Adrenal gland (tissue), 12 donors: ENCODE data around the gene LMTK2. TPM values are rescaled to one million over a fixed set of nuclear protein-coding genes. Genes with fewer than 3 reads are reported as not detected.

Experiments
- DNase-seq, 7 donors: peaks; one replicate each; pipeline ENCODE4 v3.0.0-alpha.2; 2019 to 2020
- H3K27ac ChIP-seq, 5 donors: fragments of 200-600 bp; sonication (generic) in 4 of 5; 1 replicate in 3 of 5; 2 replicates in 2 of 5; pipeline versions ENCODE4 v1.5.1 to v1.8.0; 2016 to 2020; ENCODE audit warnings: mild to moderate bottlenecking in 1 of 5
- H3K27me3 ChIP-seq: fragments of 200-600 bp; 2 replicates; pipeline ENCODE4 v1.8.0; 2021
- H3K36me3 ChIP-seq, 2 donors: fragments of 200-600 bp; replicated peaks in 1 of 2; 1 replicate in 1 of 2; 2 replicates in 1 of 2; pipeline versions ENCODE4 v1.5.1 to v1.8.0; 2018 to 2022
- H3K4me1 ChIP-seq, 2 donors: fragments of 200-600 bp; replicated peaks in 1 of 2; 1 replicate in 1 of 2; 2 replicates in 1 of 2; pipeline versions ENCODE4 v1.5.1 to v1.8.0; 2018 to 2021
- H3K4me3 ChIP-seq, 4 donors: fragments of 200-600 bp; sonication (generic) in 3 of 4; one replicate each; pipeline ENCODE4 v1.5.1; 2016 to 2018
- H3K9me3 ChIP-seq, 3 donors: fragments of 200-600 bp; sonication (generic) in 1 of 3; replicated peaks in 1 of 3; 1 replicate in 2 of 3; 2 replicates in 1 of 3; pipeline versions ENCODE4 v1.5.1 to v1.8.0; 2016 to 2021
- CTCF ChIP-seq, 6 experiments: fragments of 450-650 bp in 4 of 6; fragments of 200-600 bp in 2 of 6; sonication (generic) in 1 of 6; IDR thresholded peaks; 1 replicate in 5 of 6; 2 replicates in 1 of 6; pipeline versions ENCODE4 v1.5.1 to v1.8.0; 2016 to 2021; ENCODE audit warnings: antibody characterized with exemption in 6 of 6, mild to moderate bottlenecking in 2 of 6, moderate library complexity in 1 of 6
- POLR2A ChIP-seq, 2 donors: fragments of 450-650 bp; IDR thresholded peaks; one replicate each; pipeline ENCODE4 v1.6.1; 2017; ENCODE audit warnings: antibody characterized with exemption in 2 of 2, mild to moderate bottlenecking in 2 of 2, moderate library complexity in 1 of 2
- WGBS, 4 donors: extraction: QIAGEN DNeasy Blood & Tissue Kit in 2 of 4; methylation state at CpG; one replicate each; pipeline versions ENCODE4 v1.1.5 to v1.1.7; 2013 to 2017; 5-methylcytosine and 5-hydroxymethylcytosine counted together
- intact Hi-C, 2 donors: fragments of 100-400 bp; cut with DNase I; formaldehyde crosslinking; loops; one replicate each; pipeline versions ENCODE4 v1.14.1 to v1.15.0; 2022 to 2023
- polyA plus RNA-seq, 3 donors: library from polyadenylated mRNA; stranded (reverse); fragments of 200-250 nt in 2 of 3; fragments of 350-450 nt in 1 of 3; fragmentation: Illumina TruSeq in 1 of 3; extraction: RNeasy Lipid Tissue Mini Kit (QIAGEN cat#74804) in 1 of 3; gene quantifications; one replicate each; pipeline ENCODE4 v1.2.3, GENCODE V29; 2013 to 2014
- total RNA-seq, 9 donors: library from RNA; depleted of rRNA in 4 of 9; stranded (reverse); fragments of >200 nt in 4 of 9; fragments of 120-200 nt in 1 of 9; fragmentation: NEBNext Ultra II Directional in 1 of 9; extraction: Animal tissue kit (Norgen Biotek cat#: 25700) in 1 of 9; gene quantifications; one replicate each; pipeline versions ENCODE4 v1.1.0 to v1.2.4, GENCODE V29; 2013 to 2023
- donor health status: healthy with polysubstance abuse.
- donor health status: Bipolar disorder and iron deficiency.
- donor health status: DM: yes; HTN: yes; CAD: no.
- donor health status: DM: no; HTN: no; CAD: no.
- donor health status: DM: no; HTN: no; CAD: no.
- donor health status: DM: yes; HTN: yes; CAD: no.

Gene LMTK2
- total and polyA plus RNA-seq, 12 donors = 3.4 to 36.2 (median 22.4) TPM

- Histone ChIP-seq H3K4me1 (peaks cover 0 to 3% of the 10 kb centered on the region in 2 donors), H3K9me3 (no peaks in the 10 kb centered on the region), H3K27ac (no peak overlapping the region), H3K36me3 (peaks cover 0 to 16% of the 10 kb centered on the region in 2 donors), H3K4me3 (no peak overlapping the region), H3K27me3 (no peaks in the 10 kb centered on the region)
- 73 to 94% (median 83%) methylated on average over 1 to 4 of the region's 4 CpGs for WGBS, 4 donors
- DNase-seq = no peak
- intact Hi-C loops = loop anchor here in 1 of 2 donors (5.0 kb wide), 1 partner anchor 221 kb away; no protein-coding TSS in a partner anchor
- TF ChIP-seq CTCF (IDR thresholded peaks at IDR 0.05) (no peak), POLR2A (IDR thresholded peaks at IDR 0.05) (no peak)
Measured at GRCh38 chr7:98242934-98243333, 136.3 kb downstream of the LMTK2 start.

GRCh38 chr7:98244871-98245270 is 138.2 kb downstream of the LMTK2 start:
- intact Hi-C loops = loop anchor here in 1 of 2 donors (5.0 kb wide), 1 partner anchor 223 kb away; no protein-coding TSS in a partner anchor
- TF ChIP-seq POLR2A (IDR thresholded peaks at IDR 0.05) = no peak
- no peak for TF ChIP-seq CTCF (IDR thresholded peaks at IDR 0.05)
- Histone ChIP-seq H3K4me1 (peaks cover 0 to 3% of the 10 kb centered on the region in 2 donors), H3K36me3 (peaks cover 0 to 8% of the 10 kb centered on the region in 2 donors), H3K27me3 (no peaks in the 10 kb centered on the region), H3K27ac (peak overlapping the region in 1 of 5 donors; percentile 52), H3K4me3 (no peak overlapping the region), H3K9me3 (no peaks in the 10 kb centered on the region)
- DNase-seq = peak in 1 of 7 donors; percentile 15
- 88 to 96% (median 93%) methylated on average over 8 to 14 of the region's 14 CpGs for WGBS, 4 donors

- WGBS, 4 donors = 91 to 98% (median 96%) methylated on average over 5 to 12 of the region's 12 CpGs
- Histone ChIP-seq H3K9me3 (no peaks in the 10 kb centered on the region), H3K4me1 (peaks cover 12 to 24% of the 10 kb centered on the region in 2 donors), H3K27ac (no peak overlapping the region), H3K27me3 (no peaks in the 10 kb centered on the region), H3K4me3 (no peak overlapping the region), H3K36me3 (peaks cover 0 to 8% of the 10 kb centered on the region in 2 donors)
- TF ChIP-seq CTCF (IDR thresholded peaks at IDR 0.05) = no peak
- no peak for TF ChIP-seq POLR2A (IDR thresholded peaks at IDR 0.05)
- DNase-seq = no peak
- intact Hi-C loops = no loop called here
Measured at GRCh38 chr7:98248156-98248555, 141.5 kb downstream of the LMTK2 start.

GRCh38 chr7:98249106-98249505 is 142.4 kb downstream of the LMTK2 start:
- H3K4me1 ChIP-seq = peaks cover 12 to 29% of the 10 kb centered on the region in 2 donors

More at GRCh38 chr7:98249106-98249505, 142.4 kb downstream of the LMTK2 start:
- DNase-seq = no peak
- peaks cover 0 to 4% of the 10 kb centered on the region in 2 donors for H3K36me3 ChIP-seq
- H3K27ac ChIP-seq = peak overlapping the region in 2 of 5 donors; percentile 26
- H3K9me3 ChIP-seq = no peaks in the 10 kb centered on the region
- intact Hi-C loops = no loop called here
- no peaks in the 10 kb centered on the region for H3K27me3 ChIP-seq
- 67 to 80% (median 77%) methylated on average over 6 of the region's 6 CpGs for WGBS, 4 donors
- no peak overlapping the region for H3K4me3 ChIP-seq
- TF ChIP-seq POLR2A (IDR thresholded peaks at IDR 0.05) (no peak), CTCF (IDR thresholded peaks at IDR 0.05) (no peak)
